Peyer's patch (tissue), 4 donors: ENCODE measurements around the gene KMO. TPM values are rescaled to one million over a fixed set of nuclear protein-coding genes. Genes with fewer than 3 reads are reported as not detected.
A peak's percentile ranks its signal among the peaks of the same experiment; 100 is the strongest.

Source experiments
- DNase-seq, 3 donors: peaks; one replicate each; pipeline ENCODE4 v3.0.0-alpha.2; 2017 to 2019
- H3K27ac ChIP-seq, 4 donors: fragments of 200-600 bp; sonication (generic); one replicate each; pipeline ENCODE4 v1.5.1; 2016 to 2019
- H3K27me3 ChIP-seq, 2 donors: fragments of 200-600 bp; sonication (generic); one replicate each; pipeline ENCODE4 v1.5.1; 2019
- H3K36me3 ChIP-seq, 3 donors: fragments of 200-600 bp; sonication (generic); one replicate each; pipeline ENCODE4 v1.5.1; 2016 to 2019
- H3K4me1 ChIP-seq, 4 donors: fragments of 200-600 bp; sonication (generic); one replicate each; pipeline ENCODE4 v1.5.1; 2016 to 2019
- H3K4me3 ChIP-seq, 4 donors: fragments of 200-600 bp; sonication (generic); 1 replicate in 3 of 4; 2 replicates in 1 of 4; pipeline ENCODE4 v1.5.1; 2016 to 2019; ENCODE audit warnings: mild to moderate bottlenecking in 1 of 4
- H3K9me3 ChIP-seq, 4 donors: fragments of 200-600 bp; sonication (generic); one replicate each; pipeline ENCODE4 v1.5.1; 2016 to 2019; ENCODE audit warnings: mild to moderate bottlenecking in 1 of 4
- CTCF ChIP-seq, 6 experiments: fragments of 450-650 bp in 4 of 6; fragments of 200-600 bp in 2 of 6; sonication (generic) in 1 of 6; IDR thresholded peaks; one replicate each; pipeline ENCODE4 v1.5.1; 2017 to 2019; ENCODE audit warnings: antibody characterized with exemption in 6 of 6, mild to moderate bottlenecking in 3 of 6, moderate library complexity in 1 of 6
- POLR2A ChIP-seq, 2 donors: fragments of 450-650 bp; IDR thresholded peaks; one replicate each; pipeline ENCODE4 v1.5.1; 2017; ENCODE audit warnings: antibody characterized with exemption in 2 of 2, mild to moderate bottlenecking in 2 of 2, moderate library complexity in 2 of 2
- total RNA-seq, 4 donors: library from RNA; depleted of rRNA; stranded (reverse); fragments of >200 nt; gene quantifications; one replicate each; pipeline ENCODE4 v1.1.0, GENCODE V29; 2016

KMO gene
- total RNA-seq, 4 donors from 2014 or later = 0.13 to 32.2 (median 0.70) TPM; not detected in 1

- H3K9me3 ChIP-seq = no peaks in the 10 kb centered on the region
- H3K4me3 ChIP-seq = no peak overlapping the region
- no peak for DNase-seq
- H3K27ac ChIP-seq = no peak overlapping the region
- peaks cover 0 to 91% (median 0%) of the 10 kb centered on the region in 3 donors for H3K36me3 ChIP-seq
- H3K27me3 ChIP-seq = no peaks in the 10 kb centered on the region
- TF ChIP-seq POLR2A (IDR thresholded peaks at IDR 0.05) (no peak), CTCF (IDR thresholded peaks at IDR 0.05) (peak in 3 of 6 experiments; percentile 30 to 50 (median 39))
- no peaks in the 10 kb centered on the region for H3K4me1 ChIP-seq
Measured at GRCh38 chr1:241499910-241500309, 32.3 kb upstream of the KMO start.

GRCh38 chr1:241503444-241503843 is 28.7 kb upstream of the KMO start:
- no peak overlapping the region for H3K27ac ChIP-seq
- no peaks in the 10 kb centered on the region for H3K4me1 ChIP-seq
- no peak overlapping the region for H3K4me3 ChIP-seq
- no peaks in the 10 kb centered on the region for H3K27me3 ChIP-seq
- DNase-seq = no peak
- TF ChIP-seq CTCF (IDR thresholded peaks at IDR 0.05) = no peak
- no peak for TF ChIP-seq POLR2A (IDR thresholded peaks at IDR 0.05)
- peaks cover 0 to 90% (median 0%) of the 10 kb centered on the region in 3 donors for H3K36me3 ChIP-seq
- H3K9me3 ChIP-seq = no peaks in the 10 kb centered on the region

DNA sequence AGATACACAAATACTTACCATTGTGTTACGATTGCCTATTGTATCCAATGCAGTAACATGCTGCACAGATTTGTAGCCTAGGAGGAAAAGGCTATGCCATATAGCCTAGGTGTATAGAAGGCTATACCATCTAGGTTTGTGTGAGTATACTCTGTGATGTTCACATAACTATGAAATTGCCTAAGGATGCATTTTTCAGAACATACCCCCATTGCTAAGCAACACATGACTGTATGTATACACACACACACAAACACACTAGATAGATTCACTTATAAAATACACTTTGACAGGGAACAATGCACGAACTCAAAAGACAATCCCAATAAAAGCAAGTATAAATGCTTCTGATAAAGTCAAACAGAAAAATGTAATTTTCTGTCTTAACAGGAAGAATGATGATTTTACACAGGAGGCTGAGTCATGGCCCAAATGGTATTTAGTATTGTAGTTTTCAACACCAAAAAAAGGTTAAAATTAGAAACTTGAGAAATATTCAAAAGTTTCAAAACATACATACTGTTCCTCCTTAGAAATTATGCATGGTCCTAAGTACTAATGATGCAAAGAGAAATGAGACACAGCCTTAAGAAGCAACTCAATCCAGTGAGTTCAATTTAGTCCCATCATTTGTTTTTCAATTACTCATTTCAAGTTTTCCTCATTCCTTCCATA is 24.9 kb upstream of the KMO start:
- no peak overlapping the region for H3K27ac ChIP-seq
- no peak for DNase-seq
- no peaks in the 10 kb centered on the region for H3K4me1 ChIP-seq
- peaks cover 0 to 93% (median 0%) of the 10 kb centered on the region in 3 donors for H3K36me3 ChIP-seq
- TF ChIP-seq CTCF (IDR thresholded peaks at IDR 0.05) = no peak
- TF ChIP-seq POLR2A (IDR thresholded peaks at IDR 0.05) = no peak
- no peaks in the 10 kb centered on the region for H3K9me3 ChIP-seq
- no peak overlapping the region for H3K4me3 ChIP-seq
- no peaks in the 10 kb centered on the region for H3K27me3 ChIP-seq

DNA sequence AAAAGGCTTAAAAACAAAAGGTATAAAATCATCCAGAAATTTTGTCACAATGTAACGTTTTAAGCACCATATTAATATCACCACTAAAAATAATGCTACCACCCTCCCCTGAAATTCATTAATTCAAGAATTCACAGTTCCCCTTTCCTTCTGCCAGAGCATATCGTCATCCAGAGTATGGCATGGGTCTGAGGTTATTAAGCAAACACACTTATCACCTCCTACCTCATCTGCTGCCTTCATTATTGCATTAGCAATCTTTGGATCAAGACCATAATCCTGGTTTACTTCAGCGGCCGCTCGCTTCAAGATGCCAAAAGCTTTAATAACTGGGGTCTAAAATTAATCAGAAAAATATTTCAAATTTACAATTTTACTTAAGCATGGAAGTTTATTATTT is 18.8 kb upstream of the KMO start:
- H3K4me3 ChIP-seq = no peak overlapping the region
- H3K4me1 ChIP-seq = peaks cover 0 to 7% (median 0%) of the 10 kb centered on the region in 4 donors
- H3K36me3 ChIP-seq = peaks cover 0 to 50% (median 0%) of the 10 kb centered on the region in 3 donors
- H3K27ac ChIP-seq = no peak overlapping the region
- DNase-seq = no peak
- TF ChIP-seq POLR2A (IDR thresholded peaks at IDR 0.05) (no peak), CTCF (IDR thresholded peaks at IDR 0.05) (no peak)
- H3K27me3 ChIP-seq = no peaks in the 10 kb centered on the region
- H3K9me3 ChIP-seq = no peaks in the 10 kb centered on the region

- Histone ChIP-seq H3K4me3 (peak overlapping the region; percentile 60 to 90 (median 74)), H3K27me3 (no peaks in the 10 kb centered on the region), H3K27ac (peak overlapping the region; percentile 64 to 93 (median 88)), H3K36me3 (peaks cover 0 to 9% (median 0%) of the 10 kb centered on the region in 3 donors), H3K9me3 (no peaks in the 10 kb centered on the region), H3K4me1 (peaks cover 0 to 13% (median 0%) of the 10 kb centered on the region in 4 donors)
- peak in 2 of 3 donors; percentile 18 to 50 for DNase-seq
- TF ChIP-seq CTCF (IDR thresholded peaks at IDR 0.05) (no peak), POLR2A (IDR thresholded peaks at IDR 0.05) (no peak)
Measured at GRCh38 chr1:241518476-241519307, 13.5 kb upstream of the KMO start.
